GM18951 (cell line): Measurements from ENCODE around the gene WNT2B.

Experiments
- POLR2A ChIP-seq: IDR thresholded peaks from 4 replicates; pipeline ENCODE4 v1.6.1; 2011; ENCODE audit warnings: mild to moderate bottlenecking; ENCODE audit not compliant: insufficient read length, insufficient read depth; ENCODE audit errors: extremely low read depth
- in situ Hi-C: fragments of 300-500 bp; cut with MboI; formaldehyde crosslinking; loops from one replicate; pipeline ENCODE4 v1.12.0; 2022; ENCODE audit warnings: low sequenced_read_pairs, mixed read lengths, inconsistent platforms; ENCODE audit not compliant: unreplicated experiment

Gene WNT2B

DNA sequence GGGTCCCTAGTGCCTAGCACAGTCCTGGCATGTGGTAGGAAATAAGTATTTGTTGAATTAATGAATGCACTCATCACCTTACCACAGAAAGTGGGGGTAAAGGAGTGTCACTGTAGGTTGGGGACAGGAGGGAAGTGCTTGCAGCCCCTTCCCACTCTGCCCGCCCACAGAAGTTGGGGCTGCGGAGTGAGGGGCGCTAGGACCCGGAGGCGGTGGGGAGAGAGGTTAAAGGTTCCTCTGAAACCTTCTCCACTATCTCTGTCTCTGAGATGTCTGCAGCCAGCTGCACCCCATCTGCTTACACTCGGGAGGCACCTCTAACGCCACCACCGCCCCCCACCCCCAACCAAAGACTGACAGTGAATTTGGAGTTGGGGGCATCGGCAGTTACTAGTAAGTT lies 1.4 kb upstream of the WNT2B start:
- in situ Hi-C loops = loop anchor here (10.0 to 25.0 kb wide), 2 partner anchors 107 to 180 kb away; partner anchors contain the start of genes CAPZA1 and ST7L
- no peak for TF ChIP-seq POLR2A

DNA sequence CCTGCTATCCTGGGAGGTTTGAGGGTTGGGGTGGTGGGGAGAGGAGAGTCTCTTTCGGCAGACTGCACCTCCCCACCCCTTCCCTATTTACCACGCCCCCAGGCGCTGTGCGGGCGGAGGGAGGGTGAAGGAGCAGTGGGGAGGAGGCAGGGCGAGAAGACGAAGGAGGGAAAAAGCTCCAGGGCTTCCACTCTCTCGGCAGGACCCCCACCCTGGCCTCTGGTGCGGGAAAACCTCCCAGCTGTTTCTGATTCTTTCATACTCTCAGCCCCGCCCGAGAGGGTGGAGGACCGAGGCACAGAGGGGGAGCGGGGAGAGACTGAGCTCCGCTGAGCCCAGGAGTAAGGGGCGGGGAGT lies 866 bp upstream of the WNT2B start:
- in situ Hi-C loops = loop anchor here (10.0 to 25.0 kb wide), 2 partner anchors 107 to 179 kb away; partner anchors contain the start of genes CAPZA1 and ST7L

DNA sequence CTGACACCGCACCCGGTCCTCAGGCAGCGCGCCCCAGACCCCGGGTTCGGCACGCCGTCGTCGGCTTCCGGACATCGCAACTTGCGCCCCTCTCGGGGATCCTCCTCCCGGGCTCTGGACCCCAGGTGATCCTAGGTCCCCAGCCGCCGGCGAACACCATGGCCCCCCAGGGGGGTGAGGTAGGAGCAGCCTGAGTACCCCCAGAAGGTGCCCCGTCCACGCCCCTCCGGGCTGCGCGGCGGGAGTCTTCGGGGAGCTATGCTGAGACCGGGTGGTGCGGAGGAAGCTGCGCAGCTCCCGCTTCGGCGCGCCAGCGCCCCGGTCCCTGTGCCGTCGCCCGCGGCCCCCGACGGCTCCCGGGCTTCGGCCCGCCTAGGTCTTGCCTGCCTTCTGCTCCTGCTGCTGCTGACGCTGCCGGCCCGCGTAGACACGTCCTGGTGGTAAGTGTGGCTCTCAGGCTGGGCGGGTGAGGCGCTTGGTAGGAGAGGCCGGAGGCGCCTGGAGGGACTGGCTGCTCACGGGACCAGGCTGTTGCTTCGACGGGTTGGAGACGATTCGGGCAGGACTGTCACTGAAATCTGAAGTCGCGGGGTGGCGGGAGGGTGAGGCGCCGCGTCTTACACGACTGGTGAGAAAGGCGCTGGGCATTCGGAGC lies 367 bp downstream of the WNT2B start:
- TF ChIP-seq POLR2A = no peak
- in situ Hi-C loops = loop anchor here (10.0 to 25.0 kb wide), 2 partner anchors 106 to 178 kb away; partner anchors contain the start of genes CAPZA1 and ST7L

More for the DNA sequence above, 866 bp upstream of the WNT2B start:
- TF ChIP-seq POLR2A = no peak

DNA sequence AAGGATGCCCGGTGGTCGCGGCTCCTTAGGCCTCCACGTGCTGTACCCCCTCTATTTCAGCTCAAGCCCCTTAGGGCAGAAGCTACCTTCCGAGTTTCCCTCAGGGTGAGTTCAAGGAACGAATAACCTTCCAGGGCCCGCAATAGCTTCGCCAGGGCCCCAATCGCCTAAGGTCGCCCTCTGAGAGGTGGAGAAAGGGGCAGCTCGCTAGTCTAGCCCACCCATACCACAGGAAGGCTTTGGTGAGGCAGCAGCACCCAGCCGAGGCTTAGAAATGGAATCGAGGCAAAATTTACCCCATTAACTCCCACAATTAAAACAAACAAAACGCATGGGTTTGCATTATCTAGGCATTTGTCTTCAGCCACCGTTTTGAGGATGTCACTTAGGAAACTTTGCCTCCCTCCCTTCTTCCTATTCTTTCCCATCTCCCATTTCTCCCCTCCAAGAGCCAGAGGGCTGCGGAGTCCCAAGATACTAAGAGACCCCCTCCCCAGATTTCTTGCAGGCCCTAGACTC lies 954 bp downstream of the WNT2B start:
- in situ Hi-C loops = loop anchor here (10.0 to 25.0 kb wide), 2 partner anchors 105 to 178 kb away; partner anchors contain the start of genes CAPZA1 and ST7L

DNA sequence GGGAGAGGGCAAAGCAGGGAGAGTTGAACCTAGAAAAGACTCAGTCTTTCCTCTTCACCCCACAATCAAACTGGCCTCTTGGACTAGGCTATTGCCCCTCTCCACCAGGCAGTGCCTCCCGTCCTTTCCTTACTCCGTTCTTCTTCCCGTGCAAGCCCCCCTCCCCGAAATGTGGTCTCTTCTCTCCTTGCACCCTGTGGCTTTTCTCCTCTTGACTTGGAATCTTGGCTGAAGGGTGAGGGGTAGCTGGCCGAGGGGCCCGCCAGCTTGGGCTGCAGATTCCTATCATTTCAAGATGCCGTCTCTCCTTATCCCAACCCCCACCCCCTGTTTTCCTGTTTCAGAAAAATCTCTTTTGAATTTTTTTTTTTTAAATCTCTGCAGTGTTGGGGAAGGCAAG lies 1.6 kb downstream of the WNT2B start:
- in situ Hi-C loops = loop anchor here (25.0 kb wide), 1 partner anchor 177 kb away; no protein-coding TSS in a partner anchor
- TF ChIP-seq POLR2A = no peak

More for the DNA sequence above, 954 bp downstream of the WNT2B start:
- TF ChIP-seq POLR2A = no peak

DNA sequence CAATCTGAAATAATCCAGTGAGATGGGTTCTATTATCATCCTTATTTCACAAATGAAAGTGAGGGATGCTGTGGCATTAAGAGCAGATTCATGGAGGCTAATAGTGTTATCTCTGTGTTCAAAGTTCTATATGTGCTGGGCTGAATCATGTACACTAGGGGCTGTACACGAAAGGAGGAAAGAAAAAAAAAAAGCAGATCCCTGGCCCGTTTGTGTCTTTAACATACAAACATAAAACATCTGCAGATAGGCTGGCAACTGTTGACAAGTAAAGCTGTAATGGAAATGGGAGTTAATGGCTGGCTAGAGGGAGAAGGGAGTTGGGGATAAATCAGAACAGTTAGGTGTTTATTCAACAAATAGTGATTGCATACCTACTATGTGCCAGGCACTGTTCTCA lies 3.1 kb downstream of the WNT2B start:
- in situ Hi-C loops = loop anchor here (25.0 kb wide), 1 partner anchor 175 kb away; no protein-coding TSS in a partner anchor
- TF ChIP-seq POLR2A = no peak

DNA sequence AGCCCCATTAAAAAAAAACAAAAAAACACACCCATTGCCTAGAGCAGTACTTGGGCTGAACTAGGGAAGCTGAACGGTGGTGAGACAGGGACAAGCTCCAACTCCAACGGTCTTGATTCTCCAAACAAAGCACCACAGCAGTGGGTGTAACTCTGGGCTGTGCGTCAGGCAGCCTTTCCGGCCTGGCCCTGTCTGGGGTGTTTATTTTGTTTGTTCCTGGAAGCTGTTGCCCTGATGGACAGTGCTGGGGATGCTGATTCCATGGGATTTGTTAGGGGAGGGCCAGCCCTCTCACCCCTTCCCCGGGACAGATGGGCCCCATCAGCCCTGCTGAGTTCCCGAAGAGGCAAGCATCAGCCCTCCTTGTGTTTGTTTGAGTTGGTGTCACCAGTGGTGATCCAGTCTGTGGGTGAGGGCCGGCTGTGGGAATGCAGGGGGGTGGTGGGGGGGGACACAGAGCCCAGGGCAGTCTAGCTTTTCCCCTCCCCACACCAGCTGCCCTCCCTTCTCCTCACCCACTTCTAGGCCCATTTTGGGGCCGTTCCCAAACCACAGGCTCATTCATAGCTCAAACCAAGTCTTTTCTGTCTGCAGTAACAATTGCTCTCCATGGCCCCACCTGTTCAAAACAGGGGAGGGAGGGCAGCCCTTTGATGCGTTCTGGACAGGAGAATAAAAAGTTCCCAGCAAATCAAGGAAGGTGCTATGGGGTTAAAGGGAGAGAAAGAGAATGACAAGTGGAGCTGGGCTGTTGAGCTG lies 4.5 kb downstream of the WNT2B start:
- TF ChIP-seq POLR2A = no peak
- in situ Hi-C loops = loop anchor here (25.0 kb wide), 1 partner anchor 174 kb away; no protein-coding TSS in a partner anchor

DNA sequence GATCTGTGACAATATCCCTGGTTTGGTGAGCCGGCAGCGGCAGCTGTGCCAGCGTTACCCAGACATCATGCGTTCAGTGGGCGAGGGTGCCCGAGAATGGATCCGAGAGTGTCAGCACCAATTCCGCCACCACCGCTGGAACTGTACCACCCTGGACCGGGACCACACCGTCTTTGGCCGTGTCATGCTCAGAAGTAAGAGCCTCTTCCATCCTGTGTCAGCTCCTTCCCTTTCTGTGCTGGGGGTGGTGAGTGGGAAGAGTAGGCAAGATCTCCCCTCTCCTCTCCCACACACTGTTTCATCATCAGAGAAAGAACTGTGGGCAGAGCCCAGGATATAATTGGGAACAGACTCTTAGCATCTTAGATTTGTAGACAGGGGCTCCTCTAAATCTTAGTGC lies 6.1 kb downstream of the WNT2B start:
- no peak for TF ChIP-seq POLR2A
- in situ Hi-C loops = loop anchor here (25.0 kb wide), 1 partner anchor 172 kb away; no protein-coding TSS in a partner anchor

DNA sequence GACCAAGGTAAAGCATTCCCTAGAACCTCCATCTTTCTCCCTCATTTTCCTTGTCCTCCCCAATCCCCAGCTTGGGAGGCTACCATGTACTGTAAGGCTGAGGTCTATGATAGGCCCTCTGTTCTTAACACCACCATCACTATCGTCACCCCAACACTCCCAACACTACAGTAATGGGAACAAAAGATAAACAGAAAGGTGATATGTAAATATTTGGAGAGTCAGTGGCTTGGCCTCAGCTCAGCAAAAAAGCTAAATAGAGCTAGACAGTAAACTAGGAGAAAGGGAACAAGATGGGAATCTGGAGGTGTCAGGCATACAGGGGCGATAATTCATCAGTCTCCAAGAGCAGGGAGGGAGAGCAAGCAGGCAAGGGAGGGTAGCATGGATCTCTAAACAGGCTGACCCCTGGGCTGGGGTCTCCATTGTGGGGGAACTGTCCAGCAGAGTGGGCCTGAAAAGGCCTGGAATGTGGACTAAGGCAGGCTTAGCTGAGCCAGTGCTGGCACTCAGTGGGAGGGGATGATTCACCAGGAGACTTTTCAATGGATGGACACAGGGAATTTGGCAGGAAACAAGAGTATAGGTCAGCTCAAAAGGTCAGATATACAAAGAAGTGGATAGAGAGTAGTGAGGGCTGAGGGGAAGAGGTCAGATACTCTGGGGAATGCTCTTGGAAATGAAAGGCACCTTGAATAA lies 6.7 kb downstream of the WNT2B start:
- TF ChIP-seq POLR2A = no peak
- in situ Hi-C loops = loop anchor here (25.0 kb wide), 1 partner anchor 172 kb away; no protein-coding TSS in a partner anchor

DNA sequence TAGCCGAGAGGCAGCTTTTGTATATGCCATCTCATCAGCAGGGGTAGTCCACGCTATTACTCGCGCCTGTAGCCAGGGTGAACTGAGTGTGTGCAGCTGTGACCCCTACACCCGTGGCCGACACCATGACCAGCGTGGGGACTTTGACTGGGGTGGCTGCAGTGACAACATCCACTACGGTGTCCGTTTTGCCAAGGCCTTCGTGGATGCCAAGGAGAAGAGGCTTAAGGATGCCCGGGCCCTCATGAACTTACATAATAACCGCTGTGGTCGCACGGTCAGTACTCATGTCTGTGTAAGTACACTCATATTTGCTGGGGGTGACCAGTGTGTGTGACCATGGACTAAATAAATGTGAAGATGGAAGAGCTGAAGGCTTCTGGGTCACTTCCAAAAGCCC lies 7.4 kb downstream of the WNT2B start:
- in situ Hi-C loops = loop anchor here (25.0 kb wide), 1 partner anchor 171 kb away; no protein-coding TSS in a partner anchor
- TF ChIP-seq POLR2A = no peak

DNA sequence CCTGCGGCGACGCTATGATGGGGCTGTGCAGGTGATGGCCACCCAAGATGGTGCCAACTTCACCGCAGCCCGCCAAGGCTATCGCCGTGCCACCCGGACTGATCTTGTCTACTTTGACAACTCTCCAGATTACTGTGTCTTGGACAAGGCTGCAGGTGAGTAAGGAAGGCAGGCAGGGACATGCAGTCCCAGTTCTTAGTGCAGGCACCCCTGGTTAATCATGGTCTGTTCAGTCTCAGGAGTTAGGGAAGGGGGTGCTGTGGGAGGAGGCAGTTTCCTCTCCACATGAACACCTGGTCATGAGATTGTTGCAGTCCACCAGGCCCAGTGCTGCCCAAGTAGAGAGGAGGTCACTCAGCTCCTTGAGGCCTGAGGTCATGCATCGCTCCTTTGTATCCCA lies 8.5 kb downstream of the WNT2B start:
- in situ Hi-C loops = loop anchor here (25.0 kb wide), 1 partner anchor 170 kb away; no protein-coding TSS in a partner anchor
- no peak for TF ChIP-seq POLR2A

DNA sequence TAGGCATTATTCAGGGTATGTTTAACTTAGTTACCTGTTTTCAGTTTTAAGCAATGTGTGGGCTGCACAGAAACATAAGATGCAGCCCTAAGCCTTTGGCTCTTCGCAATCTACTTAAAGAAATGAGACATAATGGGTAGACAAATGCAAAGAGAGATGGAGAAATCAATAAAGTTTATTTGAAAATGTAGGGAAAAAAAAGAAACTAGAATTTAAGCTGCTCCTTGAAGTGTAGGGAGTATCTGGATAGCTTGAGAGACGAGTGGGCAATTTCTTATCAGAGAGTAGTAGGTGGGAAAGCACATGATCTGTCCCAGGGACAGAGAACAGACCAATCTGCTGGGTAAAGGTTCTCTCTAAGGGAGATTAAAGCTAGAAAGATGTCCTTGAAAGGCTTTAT lies 8.9 kb downstream of the WNT2B start:
- no peak for TF ChIP-seq POLR2A
- in situ Hi-C loops = loop anchor here (25.0 kb wide), 1 partner anchor 170 kb away; no protein-coding TSS in a partner anchor
